BLaER1 treated with 17β-estradiol and CSF1 and Interleukin-3, amounts not matched to agents 10 nM and 100 nM (cell line): ENCODE data around the gene RXFP2.

ENCODE experiments used
- H3K27ac ChIP-seq, 11 experiments: shearing (Covaris generic); formaldehyde crosslinking; 2 replicates each; pipeline ENCODE4 v1.8.1; 2022
- H3K27me3 ChIP-seq, 11 experiments: shearing (Covaris generic); formaldehyde crosslinking; 2 replicates each; pipeline ENCODE4 v1.8.1; 2022
- H3K36me3 ChIP-seq, 11 experiments: shearing (Covaris generic); formaldehyde crosslinking; 2 replicates each; pipeline ENCODE4 v1.8.1; 2022
- H3K4me1 ChIP-seq, 10 experiments: shearing (Covaris generic); formaldehyde crosslinking; 2 replicates each; pipeline ENCODE4 v1.8.1; 2022
- H3K4me2 ChIP-seq, 11 experiments: shearing (Covaris generic); formaldehyde crosslinking; 2 replicates each; pipeline ENCODE4 v1.8.1; 2022
- H3K4me3 ChIP-seq, 10 experiments: shearing (Covaris generic); formaldehyde crosslinking; 2 replicates each; pipeline ENCODE4 v1.8.1; 2022
- H3K9ac ChIP-seq, 11 experiments: shearing (Covaris generic); formaldehyde crosslinking; 2 replicates each; pipeline ENCODE4 v1.8.1; 2022
- H3K9me3 ChIP-seq, 11 experiments: shearing (Covaris generic); formaldehyde crosslinking; replicated peaks in 1 of 11; 2 replicates each; pipeline ENCODE4 v1.8.1; 2022
- H4K20me1 ChIP-seq, 11 experiments: shearing (Covaris generic); formaldehyde crosslinking; 2 replicates each; pipeline ENCODE4 v1.8.1; 2022
- Cebpa-rat ChIP-seq, 11 experiments: shearing (Covaris generic); IDR thresholded peaks; 2 replicates each; pipeline ENCODE4 v1.8.1; 2022

Gene RXFP2

DNA sequence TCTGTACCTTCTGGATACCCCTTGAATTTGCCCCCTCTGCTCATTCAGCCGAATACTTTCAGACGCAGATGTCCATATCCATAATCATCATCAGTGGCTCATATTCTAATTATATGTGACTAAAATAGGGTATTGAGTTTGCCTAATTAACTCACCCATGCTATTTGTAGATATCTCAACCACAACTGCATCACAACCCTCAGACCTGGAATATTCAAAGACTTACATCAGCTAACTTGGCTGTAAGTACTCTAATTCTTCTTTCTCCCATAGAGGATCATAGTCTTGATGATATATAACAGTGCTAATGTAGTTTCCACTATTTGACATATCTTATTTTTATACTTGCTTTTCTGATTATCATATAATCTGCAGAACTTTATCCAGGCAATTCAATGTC is 35.8 kb downstream of the RXFP2 start:
- H3K4me2 ChIP-seq = peak overlapping the region in 8 of 11 experiments; percentile 20 to 67 (median 50); a peak in 9 of 22 replicates

DNA sequence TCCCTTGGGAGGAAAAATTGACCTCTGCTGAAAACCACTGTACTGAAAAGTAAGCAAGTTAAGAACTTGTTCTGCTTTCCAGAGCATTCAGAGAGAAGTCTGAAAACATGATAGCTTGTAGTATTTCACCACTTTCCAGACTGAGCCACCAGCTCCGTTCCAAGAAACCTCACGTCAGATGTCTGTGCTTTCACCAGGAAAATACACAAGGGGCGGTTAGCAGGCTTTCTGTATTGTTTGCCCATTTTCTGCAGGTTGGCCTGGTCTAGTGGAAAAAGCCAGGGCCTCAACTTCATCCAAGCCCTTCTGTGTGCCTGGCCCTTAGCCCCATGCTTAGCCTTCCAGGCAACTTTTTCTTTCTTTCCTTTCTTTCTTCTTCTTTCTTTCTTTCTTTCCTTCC is 36.4 kb downstream of the RXFP2 start:
- Histone ChIP-seq H3K27me3 (no peaks in the 10 kb centered on the region), H3K4me3 (no peak overlapping the region), H3K27ac (no peak overlapping the region), H3K4me1 (peaks cover 0 to 19% (median 13%) of the 10 kb centered on the region in 10 experiments; a peak in 17 of 20 replicates), H3K9me3 (no peaks in the 10 kb centered on the region), H4K20me1 (no peaks in the 10 kb centered on the region), H3K9ac (no peak overlapping the region), H3K4me2 (peak overlapping the region in 10 of 11 experiments; percentile 6 to 67 (median 46); a peak in 17 of 22 replicates), H3K36me3 (no peaks in the 10 kb centered on the region)
- TF ChIP-seq Cebpa-rat (IDR thresholded peaks at IDR 0.05) = no peak

More for the DNA sequence above, 35.8 kb downstream of the RXFP2 start:
- no peak for TF ChIP-seq Cebpa-rat (IDR thresholded peaks at IDR 0.05)
- peaks cover 0 to 19% (median 13%) of the 10 kb centered on the region in 10 experiments; a peak in 17 of 20 replicates for H3K4me1 ChIP-seq
- no peaks in the 10 kb centered on the region for H3K9me3 ChIP-seq
- H4K20me1 ChIP-seq = no peaks in the 10 kb centered on the region
- H3K4me3 ChIP-seq = no peak overlapping the region
- H3K36me3 ChIP-seq = no peaks in the 10 kb centered on the region
- H3K9ac ChIP-seq = no peak overlapping the region
- H3K27me3 ChIP-seq = no peaks in the 10 kb centered on the region
- no peak overlapping the region for H3K27ac ChIP-seq

DNA sequence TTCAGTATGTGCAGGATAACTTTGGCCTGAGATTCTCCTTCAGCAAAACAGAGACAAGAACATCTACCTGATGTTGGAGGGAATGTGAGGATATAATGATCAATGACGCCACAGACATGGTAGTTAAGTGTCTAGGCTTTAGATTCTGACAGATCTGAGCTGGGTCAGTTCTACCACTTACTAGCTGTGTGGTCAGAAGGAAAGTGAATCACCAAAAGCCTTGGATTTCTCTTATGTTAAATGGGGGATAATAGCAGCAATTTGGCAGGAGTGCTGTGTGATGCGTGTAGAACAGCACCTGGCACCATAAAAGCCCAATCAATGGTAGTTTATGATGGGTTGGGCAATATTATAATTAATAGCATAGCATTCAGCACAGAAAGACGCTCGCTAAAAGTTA is 41.7 kb downstream of the RXFP2 start:
- no peaks in the 10 kb centered on the region for H3K27me3 ChIP-seq
- no peaks in the 10 kb centered on the region for H3K9me3 ChIP-seq
- peaks cover 0 to 5% (median 3%) of the 10 kb centered on the region in 10 experiments; a peak in 10 of 20 replicates for H3K4me1 ChIP-seq
- H4K20me1 ChIP-seq = no peaks in the 10 kb centered on the region
- no peak overlapping the region for H3K4me3 ChIP-seq
- H3K9ac ChIP-seq = no peak overlapping the region
- TF ChIP-seq Cebpa-rat (IDR thresholded peaks at IDR 0.05) = no peak
- H3K27ac ChIP-seq = no peak overlapping the region
- H3K4me2 ChIP-seq = no peak overlapping the region
- no peaks in the 10 kb centered on the region for H3K36me3 ChIP-seq

DNA sequence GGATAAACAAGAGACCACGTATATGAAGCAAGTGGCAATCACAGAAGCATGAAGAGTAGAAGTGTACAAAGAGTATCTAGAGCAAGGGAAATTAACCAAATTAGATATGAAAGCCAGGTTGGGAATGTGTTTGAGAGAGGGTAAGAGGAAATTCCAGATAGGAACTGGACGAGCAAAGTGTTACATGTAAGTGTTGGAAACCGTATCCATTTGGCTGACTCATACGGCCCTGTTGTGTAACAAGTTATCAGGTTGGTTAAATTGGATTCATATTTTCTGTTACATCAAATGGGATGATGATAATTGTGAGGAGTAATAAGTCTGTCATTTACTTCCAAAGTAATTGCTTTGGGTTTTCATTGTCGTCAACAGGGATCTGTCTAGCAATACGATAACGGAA is 46.7 kb downstream of the RXFP2 start:
- Histone ChIP-seq H4K20me1 (no peaks in the 10 kb centered on the region), H3K36me3 (no peaks in the 10 kb centered on the region), H3K9me3 (no peaks in the 10 kb centered on the region), H3K4me1 (no peaks in the 10 kb centered on the region), H3K4me2 (no peak overlapping the region), H3K4me3 (no peak overlapping the region), H3K27ac (no peak overlapping the region), H3K9ac (no peak overlapping the region), H3K27me3 (no peaks in the 10 kb centered on the region)
- no peak for TF ChIP-seq Cebpa-rat (IDR thresholded peaks at IDR 0.05)

DNA sequence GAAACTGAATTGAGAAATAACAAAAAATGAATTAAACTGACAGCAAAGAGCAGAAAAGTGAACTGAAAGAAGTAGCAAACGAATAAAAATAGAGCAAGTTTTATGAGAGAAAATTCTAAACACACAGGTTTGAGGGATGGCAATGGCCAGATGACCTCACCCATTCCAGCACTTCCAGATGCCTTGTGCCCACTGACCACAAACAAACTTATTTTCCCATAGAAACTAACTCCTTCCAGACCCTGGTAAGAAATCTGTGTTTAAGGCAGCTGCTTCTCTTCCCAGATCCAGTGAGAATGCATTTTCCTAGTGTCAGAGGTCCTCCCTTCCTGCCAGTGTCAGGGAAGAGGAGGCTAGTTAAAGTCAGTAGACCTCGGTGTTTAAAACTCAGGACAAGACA is 51.7 kb downstream of the RXFP2 start:
- Histone ChIP-seq H3K27ac (no peak overlapping the region), H4K20me1 (no peaks in the 10 kb centered on the region), H3K9me3 (no peaks in the 10 kb centered on the region), H3K4me2 (no peak overlapping the region), H3K4me1 (no peaks in the 10 kb centered on the region), H3K9ac (no peak overlapping the region), H3K36me3 (no peaks in the 10 kb centered on the region), H3K27me3 (no peaks in the 10 kb centered on the region), H3K4me3 (no peak overlapping the region)
- TF ChIP-seq Cebpa-rat (IDR thresholded peaks at IDR 0.05) = no peak

DNA sequence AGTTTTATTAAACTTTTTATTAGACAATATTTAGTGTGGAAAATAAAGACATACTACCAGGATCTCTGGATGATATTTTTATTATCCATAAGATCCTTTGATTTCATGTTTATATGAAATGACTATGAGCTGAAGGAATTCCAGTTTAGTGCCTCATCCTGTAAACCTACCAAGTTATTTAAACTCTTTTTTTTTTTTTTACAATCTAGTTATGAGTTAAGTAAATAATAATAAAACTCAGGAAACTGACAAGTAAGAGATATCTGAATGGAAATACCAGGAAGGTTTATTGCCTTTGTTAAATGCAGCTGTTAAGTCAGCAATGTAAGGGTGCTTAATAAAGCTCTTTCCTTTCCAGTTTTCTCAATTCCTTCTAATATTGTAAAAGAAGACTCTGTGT is 53.9 kb downstream of the RXFP2 start:
- H3K27me3 ChIP-seq = no peaks in the 10 kb centered on the region
- H3K9me3 ChIP-seq = no peaks in the 10 kb centered on the region
- no peaks in the 10 kb centered on the region for H3K36me3 ChIP-seq
- no peak for TF ChIP-seq Cebpa-rat (IDR thresholded peaks at IDR 0.05)
- H3K4me3 ChIP-seq = no peak overlapping the region
- no peak overlapping the region for H3K27ac ChIP-seq
- no peak overlapping the region for H3K9ac ChIP-seq
- no peak overlapping the region for H3K4me2 ChIP-seq
- no peaks in the 10 kb centered on the region for H4K20me1 ChIP-seq
- 0 out of 20 replicates have a peak, but pooled peaks cover 0 to 3% (median 0%) of the 10 kb centered on the region in 10 experiments for H3K4me1 ChIP-seq

DNA sequence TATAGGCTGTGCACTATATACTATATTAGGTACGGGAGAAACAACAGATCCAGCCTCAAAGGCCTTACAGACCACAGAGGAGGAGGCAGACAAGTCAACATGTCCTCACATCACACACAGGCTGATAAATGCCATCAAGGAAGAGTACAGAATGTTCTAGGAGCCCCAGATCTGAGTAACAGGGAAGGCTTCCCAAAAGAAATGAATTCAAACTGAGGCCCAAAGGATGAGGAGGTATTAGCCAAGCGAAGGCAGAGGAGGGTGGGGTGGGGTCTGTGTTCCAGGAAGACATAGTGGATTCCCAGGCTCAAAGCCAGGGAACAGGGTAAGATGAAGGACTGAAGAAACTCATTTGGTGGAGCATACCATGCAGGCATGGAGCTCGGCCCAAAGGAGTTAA is 55.1 kb downstream of the RXFP2 start:
- Histone ChIP-seq H3K27ac (no peak overlapping the region), H4K20me1 (no peaks in the 10 kb centered on the region), H3K4me2 (no peak overlapping the region), H3K36me3 (no peaks in the 10 kb centered on the region), H3K4me1 (0 out of 20 replicates have a peak, but pooled peaks cover 0 to 6% (median 0%) of the 10 kb centered on the region in 10 experiments), H3K4me3 (no peak overlapping the region), H3K27me3 (no peaks in the 10 kb centered on the region), H3K9me3 (no peaks in the 10 kb centered on the region), H3K9ac (no peak overlapping the region)
- TF ChIP-seq Cebpa-rat (IDR thresholded peaks at IDR 0.05) = no peak

DNA sequence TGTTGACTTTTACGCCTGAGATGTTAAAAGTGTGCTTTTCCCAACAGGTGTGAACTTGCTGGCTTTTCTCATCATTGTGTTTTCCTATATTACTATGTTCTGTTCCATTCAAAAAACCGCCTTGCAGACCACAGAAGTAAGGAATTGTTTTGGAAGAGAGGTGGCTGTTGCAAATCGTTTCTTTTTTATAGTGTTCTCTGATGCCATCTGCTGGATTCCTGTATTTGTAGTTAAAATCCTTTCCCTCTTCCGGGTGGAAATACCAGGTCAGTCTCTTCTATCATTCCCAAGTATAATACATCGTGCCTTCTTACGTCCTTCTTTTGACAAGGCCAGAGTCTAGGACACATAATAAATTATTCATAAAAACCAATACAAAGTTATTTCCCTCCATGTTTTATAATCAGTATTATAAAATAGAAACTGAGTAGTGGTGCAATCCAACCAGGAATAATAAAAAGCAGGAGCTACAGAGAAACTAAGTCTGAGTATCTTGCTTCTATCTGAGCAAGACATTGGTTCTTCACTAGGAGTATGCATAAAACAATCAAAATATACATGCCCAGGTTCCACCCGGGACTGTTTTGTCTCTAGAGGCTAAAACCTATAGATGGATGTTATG is 57.9 kb downstream of the RXFP2 start:
- no peak for TF ChIP-seq Cebpa-rat (IDR thresholded peaks at IDR 0.05)
- H3K27me3 ChIP-seq = no peaks in the 10 kb centered on the region
- H3K4me2 ChIP-seq = no peak overlapping the region
- no peaks in the 10 kb centered on the region for H4K20me1 ChIP-seq
- no peak overlapping the region for H3K4me3 ChIP-seq
- no peaks in the 10 kb centered on the region for H3K9me3 ChIP-seq
- no peak overlapping the region for H3K9ac ChIP-seq
- H3K27ac ChIP-seq = no peak overlapping the region
- peaks cover 0 to 9% (median 0%) of the 10 kb centered on the region in 10 experiments; a peak in 7 of 20 replicates for H3K4me1 ChIP-seq
- no peaks in the 10 kb centered on the region for H3K36me3 ChIP-seq

DNA sequence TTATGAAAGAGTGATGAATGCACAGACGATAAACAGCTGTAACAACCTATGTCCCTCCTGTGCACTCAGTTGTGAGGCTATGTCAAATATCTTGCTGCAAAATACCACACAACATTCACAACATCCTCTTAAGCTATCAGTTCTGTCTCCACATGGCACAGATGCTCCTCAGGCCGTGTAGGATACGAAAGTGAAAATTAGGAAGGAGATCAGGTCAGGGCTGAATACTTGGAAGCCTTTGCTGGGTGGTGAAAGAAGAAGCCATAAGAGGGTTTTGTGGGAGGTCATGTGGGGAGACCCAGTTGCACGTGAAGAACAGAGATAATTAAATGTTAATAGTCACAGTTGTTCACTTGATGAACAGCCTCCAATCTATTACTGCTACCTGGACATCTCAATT is 58.9 kb downstream of the RXFP2 start:
- H3K4me3 ChIP-seq = no peak overlapping the region
- TF ChIP-seq Cebpa-rat (IDR thresholded peaks at IDR 0.05) = no peak

DNA sequence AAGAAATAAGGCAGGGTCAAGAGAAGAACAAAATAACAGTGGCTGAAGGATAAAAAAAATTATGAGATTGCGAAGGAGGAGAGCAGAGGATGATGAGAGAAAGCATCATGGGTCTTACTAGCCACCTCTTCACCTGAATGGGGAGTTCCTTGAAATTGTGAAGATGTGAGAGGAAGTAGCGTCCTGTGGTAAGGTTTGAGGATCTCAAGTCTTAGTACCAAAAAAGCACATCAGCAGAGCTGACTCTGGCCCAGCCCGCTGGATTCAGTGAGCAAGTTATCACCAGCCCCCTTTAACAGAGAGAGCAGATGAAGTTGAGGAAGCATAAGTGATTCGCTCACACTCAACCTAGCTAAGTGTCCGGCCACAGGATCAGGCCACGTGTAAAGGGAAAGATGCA is 61.8 kb downstream of the RXFP2 start:
- Histone ChIP-seq H3K4me1 (peaks cover under 1 to 29% (median 8%) of the 10 kb centered on the region in 10 experiments; a peak in 15 of 20 replicates), H3K9ac (no peak overlapping the region), H3K9me3 (no peaks in the 10 kb centered on the region), H3K27ac (no peak overlapping the region), H3K4me3 (no peak overlapping the region), H4K20me1 (no peaks in the 10 kb centered on the region), H3K27me3 (no peaks in the 10 kb centered on the region), H3K4me2 (no peak overlapping the region), H3K36me3 (no peaks in the 10 kb centered on the region)
- TF ChIP-seq Cebpa-rat (IDR thresholded peaks at IDR 0.05) = no peak

More for the DNA sequence above, 58.9 kb downstream of the RXFP2 start:
- no peaks in the 10 kb centered on the region for H3K36me3 ChIP-seq
- H4K20me1 ChIP-seq = no peaks in the 10 kb centered on the region
- peaks cover 0 to 18% (median 4%) of the 10 kb centered on the region in 10 experiments; a peak in 10 of 20 replicates for H3K4me1 ChIP-seq
- H3K9me3 ChIP-seq = no peaks in the 10 kb centered on the region
- no peaks in the 10 kb centered on the region for H3K27me3 ChIP-seq
- no peak overlapping the region for H3K4me2 ChIP-seq
- H3K9ac ChIP-seq = no peak overlapping the region
- no peak overlapping the region for H3K27ac ChIP-seq
